Thyroid gland (tissue), 4 donors: ENCODE measurements around the gene GUK1.

Experiments used
- POLR2A ChIP-seq, 2 donors: fragments of 450-650 bp; IDR thresholded peaks; one replicate each; pipeline ENCODE4 v1.6.1; 2017; ENCODE audit warnings: antibody characterized with exemption in 2 of 2, mild to moderate bottlenecking in 2 of 2, moderate library complexity in 1 of 2
- TF ChIP-seq, protein P1 (sequence below), 6 experiments: fragments of 200-600 bp in 3 of 6; fragments of 450-650 bp in 3 of 6; sonication (generic) in 3 of 6; IDR thresholded peaks; one replicate each; pipeline ENCODE4 v1.5.1; 2016 to 2019; ENCODE audit warnings: antibody characterized with exemption in 6 of 6, mild to moderate bottlenecking in 2 of 6, inconsistent platforms in 1 of 6, moderate library complexity in 1 of 6

DNA sequence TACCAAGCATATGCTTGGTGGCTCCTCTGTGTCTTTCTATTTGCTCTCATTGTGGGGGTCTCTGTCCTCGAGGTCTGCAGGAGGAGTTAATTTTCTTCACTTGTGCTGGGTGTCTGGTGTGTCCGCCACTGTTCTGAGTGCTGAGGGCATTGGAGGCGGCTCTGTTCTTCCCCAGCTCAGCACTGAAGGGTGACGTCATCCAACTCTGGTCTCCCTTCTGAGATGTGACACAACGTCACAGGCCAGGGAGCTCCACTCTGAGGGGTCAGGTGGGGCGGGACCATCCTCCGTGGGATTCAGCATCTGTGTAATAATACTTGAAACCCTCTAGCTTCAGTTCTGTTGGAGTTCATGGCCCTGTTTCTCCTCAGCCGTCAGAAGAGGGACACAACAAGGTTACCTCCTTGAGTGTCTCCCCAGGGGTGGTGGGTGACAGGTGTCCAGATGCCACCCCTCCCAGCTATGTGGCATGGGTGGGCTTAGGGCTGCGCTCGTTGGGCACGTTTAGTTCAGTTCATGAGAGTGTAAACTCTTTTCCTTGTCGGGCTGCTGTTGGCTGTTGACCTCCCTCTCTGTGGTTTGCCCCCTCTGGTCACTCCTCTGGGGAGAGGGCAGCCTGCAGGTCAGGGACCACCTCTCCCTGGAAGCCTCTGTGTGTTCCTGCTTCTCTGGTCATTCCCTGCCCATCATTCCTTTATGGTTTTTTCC, 28.6 kb downstream of the GUK1 start:
- TF ChIP-seq, protein P1, sequence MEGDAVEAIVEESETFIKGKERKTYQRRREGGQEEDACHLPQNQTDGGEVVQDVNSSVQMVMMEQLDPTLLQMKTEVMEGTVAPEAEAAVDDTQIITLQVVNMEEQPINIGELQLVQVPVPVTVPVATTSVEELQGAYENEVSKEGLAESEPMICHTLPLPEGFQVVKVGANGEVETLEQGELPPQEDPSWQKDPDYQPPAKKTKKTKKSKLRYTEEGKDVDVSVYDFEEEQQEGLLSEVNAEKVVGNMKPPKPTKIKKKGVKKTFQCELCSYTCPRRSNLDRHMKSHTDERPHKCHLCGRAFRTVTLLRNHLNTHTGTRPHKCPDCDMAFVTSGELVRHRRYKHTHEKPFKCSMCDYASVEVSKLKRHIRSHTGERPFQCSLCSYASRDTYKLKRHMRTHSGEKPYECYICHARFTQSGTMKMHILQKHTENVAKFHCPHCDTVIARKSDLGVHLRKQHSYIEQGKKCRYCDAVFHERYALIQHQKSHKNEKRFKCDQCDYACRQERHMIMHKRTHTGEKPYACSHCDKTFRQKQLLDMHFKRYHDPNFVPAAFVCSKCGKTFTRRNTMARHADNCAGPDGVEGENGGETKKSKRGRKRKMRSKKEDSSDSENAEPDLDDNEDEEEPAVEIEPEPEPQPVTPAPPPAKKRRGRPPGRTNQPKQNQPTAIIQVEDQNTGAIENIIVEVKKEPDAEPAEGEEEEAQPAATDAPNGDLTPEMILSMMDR (IDR thresholded peaks at IDR 0.05), result no peak
- TF ChIP-seq POLR2A (IDR thresholded peaks at IDR 0.05), result no peak
